Measurements from ENCODE around the gene HOXB1. TPM values are rescaled to one million over a fixed set of nuclear protein-coding genes. Genes with fewer than 3 reads are reported as not detected.

Gene HOXB1
- total and polyA plus RNA-seq, 5 experiments from 2014 or later = not detected

DNA sequence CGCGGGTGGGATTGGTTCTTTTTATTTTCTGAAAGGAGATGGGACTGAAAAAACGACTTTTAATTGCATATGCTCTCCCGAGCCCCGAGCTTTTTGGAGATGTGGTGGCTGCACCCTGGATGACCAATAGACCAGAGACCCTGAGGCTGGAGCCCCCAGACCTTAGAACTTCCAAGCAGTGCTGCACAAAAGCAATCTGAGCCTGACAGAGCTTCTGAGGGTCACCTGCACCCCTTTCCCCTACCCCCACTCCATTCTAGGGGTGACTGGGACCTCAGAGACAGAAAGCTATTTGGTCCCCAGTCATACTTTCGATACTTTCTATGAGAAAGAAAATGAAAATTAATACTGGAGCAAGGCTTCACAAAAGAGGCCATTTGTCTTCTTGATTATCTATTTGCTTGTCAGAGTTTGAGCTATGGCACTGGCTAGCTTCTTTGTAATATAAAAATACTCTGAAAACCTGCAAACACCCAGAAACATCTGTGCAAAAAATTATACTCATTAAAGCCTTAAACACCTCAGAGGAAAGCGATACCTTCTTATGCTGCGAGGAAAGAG is 43.8 kb upstream of the HOXB1 start:
- Mint-ChIP-seq H3K9me3 (no peaks in the 10 kb centered on the region), H3K27ac (no peak overlapping the region), H3K4me3 (no peak overlapping the region), H3K36me3 (no peaks in the 10 kb centered on the region), H3K27me3 (peaks cover 16 to 27% (median 24%) of the 10 kb centered on the region in 5 donors), H3K4me1 (peaks cover 9 to 41% (median 25%) of the 10 kb centered on the region in 4 donors)
- no peak for ATAC-seq
- no peak for DNase-seq
- POLR2A ChIA-PET = interaction anchor here (0.7 to 1.5 kb wide), 3 partner anchors 8 to 121 kb away, joined by 3 to 4 read pairs (median 3); no protein-coding TSS in a partner anchor

DNA sequence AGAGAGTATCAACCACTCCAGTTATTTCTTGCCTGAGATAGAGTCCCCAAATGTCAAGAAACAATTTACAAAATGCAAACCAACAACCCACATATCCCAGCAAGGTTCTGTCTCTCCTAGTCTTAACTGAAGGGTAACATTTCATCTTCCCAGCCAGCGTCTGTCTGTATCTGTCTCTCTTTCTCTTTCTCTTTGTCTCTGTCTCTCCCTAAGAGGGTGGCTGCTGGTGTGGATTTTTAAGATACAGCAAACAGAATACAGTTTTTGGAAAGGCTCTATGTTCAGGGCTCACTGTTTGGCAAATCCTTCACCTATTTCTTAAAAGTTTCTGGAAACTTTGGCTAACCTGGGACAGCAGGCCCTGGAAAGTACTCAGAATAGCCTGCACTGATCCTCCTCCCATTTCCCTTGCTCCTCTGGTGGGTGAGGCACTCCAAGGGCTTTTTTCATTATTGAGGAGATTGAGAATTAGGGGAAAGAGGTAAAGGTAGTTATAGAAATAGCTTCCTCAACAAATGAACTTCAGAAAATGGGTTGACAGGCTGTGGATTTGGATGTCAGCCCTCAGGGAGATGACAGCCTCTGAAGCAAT is 41.1 kb upstream of the HOXB1 start:
- peaks cover 9 to 22% (median 17%) of the 10 kb centered on the region in 5 donors for H3K27me3 Mint-ChIP-seq
- H3K4me1 Mint-ChIP-seq = peaks cover 5 to 31% (median 9%) of the 10 kb centered on the region in 4 donors
- POLR2A ChIA-PET = no interaction called here
- DNase-seq (no peak), ATAC-seq (no peak)
- no peak overlapping the region for H3K4me3 Mint-ChIP-seq
- no peak overlapping the region for H3K27ac Mint-ChIP-seq
- peaks cover 0 to 3% (median 0%) of the 10 kb centered on the region in 3 donors for H3K36me3 Mint-ChIP-seq
- no peaks in the 10 kb centered on the region for H3K9me3 Mint-ChIP-seq

- peaks cover 0 to 3% (median 0%) of the 10 kb centered on the region in 3 donors for H3K36me3 Mint-ChIP-seq
- no peak overlapping the region for H3K4me3 Mint-ChIP-seq
- DNase-seq = peak in 1 of 10 donors; percentile 42
- peaks cover 9 to 20% (median 17%) of the 10 kb centered on the region in 5 donors for H3K27me3 Mint-ChIP-seq
- no peak for ATAC-seq
- no peaks in the 10 kb centered on the region for H3K9me3 Mint-ChIP-seq
- POLR2A ChIA-PET = no interaction called here
- peaks cover 4 to 27% (median 7%) of the 10 kb centered on the region in 4 donors for H3K4me1 Mint-ChIP-seq
- no peak overlapping the region for H3K27ac Mint-ChIP-seq
Observed at GRCh38 chr17:48571024-48571818, 40.4 kb upstream of the HOXB1 start.

DNA sequence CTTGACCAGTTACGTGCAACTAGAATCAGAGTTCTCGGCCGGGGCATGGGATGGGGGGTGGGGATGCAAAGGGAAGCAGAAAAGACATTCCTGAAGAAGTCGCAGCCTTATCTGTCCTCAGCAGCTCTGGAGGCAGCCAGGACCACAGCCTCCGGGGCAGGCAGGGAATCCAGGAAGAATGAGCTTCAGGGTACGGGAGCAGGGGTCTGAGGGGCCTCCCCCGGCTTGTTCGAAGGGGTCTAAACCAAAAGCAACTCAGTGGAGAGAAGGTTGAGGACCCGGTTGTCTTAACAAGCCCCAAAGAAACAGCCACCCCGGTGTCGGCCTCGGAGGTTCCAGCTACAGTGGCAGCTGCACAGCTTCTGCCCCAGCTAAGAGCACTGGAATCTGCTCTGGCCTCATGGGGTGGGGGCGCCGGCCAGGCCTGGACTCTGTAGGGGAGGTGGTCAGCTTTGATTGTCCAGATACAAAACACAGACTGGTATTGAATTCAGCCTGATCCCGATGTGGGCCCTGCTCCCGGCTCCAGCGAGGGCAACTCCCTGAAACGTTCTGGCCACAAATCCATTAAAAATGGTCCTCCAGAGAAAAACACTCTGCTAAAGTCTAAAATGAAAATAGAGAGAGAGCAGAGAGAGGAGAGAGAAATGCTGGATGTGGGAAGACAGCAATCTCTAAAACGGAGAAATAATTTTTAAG is 39.7 kb upstream of the HOXB1 start:
- H3K36me3 Mint-ChIP-seq = peaks cover 0 to 3% (median 0%) of the 10 kb centered on the region in 3 donors
- ATAC-seq (no peak), DNase-seq (no peak)
- no peak overlapping the region for H3K4me3 Mint-ChIP-seq
- H3K4me1 Mint-ChIP-seq = peaks cover 4 to 22% (median 6%) of the 10 kb centered on the region in 4 donors
- peak overlapping the region in 1 of 10 donors; percentile 44 for H3K27ac Mint-ChIP-seq
- H3K27me3 Mint-ChIP-seq = peaks cover 9 to 16% (median 14%) of the 10 kb centered on the region in 5 donors
- no peaks in the 10 kb centered on the region for H3K9me3 Mint-ChIP-seq
- POLR2A ChIA-PET = no interaction called here

DNA sequence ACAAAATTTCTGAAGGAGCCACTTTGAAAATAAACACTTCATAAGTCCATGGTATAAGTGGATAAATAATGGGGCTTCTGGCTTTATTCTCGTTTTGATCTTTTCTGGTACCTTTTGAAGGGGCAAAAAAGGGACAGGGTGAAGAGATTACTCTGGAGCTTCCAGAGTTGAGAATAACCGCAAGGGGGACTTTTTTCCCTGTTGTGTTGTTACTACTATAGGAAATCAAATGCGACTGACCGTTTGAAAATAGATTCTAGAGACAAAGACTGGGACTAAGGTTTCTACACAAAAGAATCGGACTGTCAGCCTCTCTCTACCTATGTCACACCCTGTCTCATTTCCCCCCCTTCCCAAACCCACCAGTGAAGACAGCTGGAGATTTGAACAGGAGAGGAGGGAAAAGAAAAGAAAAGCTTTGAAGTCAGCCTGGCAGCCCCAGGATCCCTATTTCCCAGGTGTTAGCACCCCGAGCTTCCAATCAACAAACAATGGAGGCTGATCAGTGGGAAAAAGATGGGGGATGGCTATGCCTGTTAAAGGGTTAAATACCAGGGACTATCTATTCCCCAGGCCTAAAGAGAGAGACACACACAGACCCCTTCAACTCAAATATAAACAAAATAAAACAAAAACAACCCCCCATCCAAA is 39.0 kb upstream of the HOXB1 start:
- no peak for ATAC-seq
- POLR2A ChIA-PET = no interaction called here
- Mint-ChIP-seq H3K36me3 (peaks cover 0 to 3% (median 0%) of the 10 kb centered on the region in 3 donors), H3K9me3 (no peaks in the 10 kb centered on the region), H3K4me3 (no peak overlapping the region), H3K27ac (no peak overlapping the region), H3K27me3 (peaks cover 8 to 16% (median 16%) of the 10 kb centered on the region in 5 donors), H3K4me1 (peaks cover 3 to 20% (median 7%) of the 10 kb centered on the region in 4 donors)
- DNase-seq = no peak

DNA sequence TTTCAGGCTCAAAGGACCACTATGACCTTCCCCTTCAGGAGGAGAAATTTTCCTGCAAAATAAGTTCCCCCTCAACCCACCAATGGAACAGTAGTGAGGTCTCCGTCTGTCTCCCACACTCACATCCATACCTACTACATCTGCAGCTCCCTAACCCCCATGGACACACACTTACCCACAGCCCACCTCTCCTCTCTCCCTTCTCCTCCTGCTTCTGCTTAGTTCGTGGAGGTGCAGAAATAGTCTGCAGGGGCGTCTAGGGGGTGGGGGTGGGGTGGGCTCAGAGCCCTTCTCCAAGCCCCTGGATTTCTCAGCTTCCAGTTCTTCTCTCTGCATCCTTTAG is 38.4 kb upstream of the HOXB1 start:
- H3K4me3 Mint-ChIP-seq = no peak overlapping the region
- POLR2A ChIA-PET = no interaction called here
- DNase-seq (no peak), ATAC-seq (no peak)
- no peak overlapping the region for H3K27ac Mint-ChIP-seq
- peaks cover 3 to 23% (median 9%) of the 10 kb centered on the region in 4 donors for H3K4me1 Mint-ChIP-seq
- H3K36me3 Mint-ChIP-seq = peaks cover 0 to 3% (median 0%) of the 10 kb centered on the region in 3 donors
- H3K27me3 Mint-ChIP-seq = peaks cover 2 to 18% (median 15%) of the 10 kb centered on the region in 5 donors
- H3K9me3 Mint-ChIP-seq = no peaks in the 10 kb centered on the region

DNA sequence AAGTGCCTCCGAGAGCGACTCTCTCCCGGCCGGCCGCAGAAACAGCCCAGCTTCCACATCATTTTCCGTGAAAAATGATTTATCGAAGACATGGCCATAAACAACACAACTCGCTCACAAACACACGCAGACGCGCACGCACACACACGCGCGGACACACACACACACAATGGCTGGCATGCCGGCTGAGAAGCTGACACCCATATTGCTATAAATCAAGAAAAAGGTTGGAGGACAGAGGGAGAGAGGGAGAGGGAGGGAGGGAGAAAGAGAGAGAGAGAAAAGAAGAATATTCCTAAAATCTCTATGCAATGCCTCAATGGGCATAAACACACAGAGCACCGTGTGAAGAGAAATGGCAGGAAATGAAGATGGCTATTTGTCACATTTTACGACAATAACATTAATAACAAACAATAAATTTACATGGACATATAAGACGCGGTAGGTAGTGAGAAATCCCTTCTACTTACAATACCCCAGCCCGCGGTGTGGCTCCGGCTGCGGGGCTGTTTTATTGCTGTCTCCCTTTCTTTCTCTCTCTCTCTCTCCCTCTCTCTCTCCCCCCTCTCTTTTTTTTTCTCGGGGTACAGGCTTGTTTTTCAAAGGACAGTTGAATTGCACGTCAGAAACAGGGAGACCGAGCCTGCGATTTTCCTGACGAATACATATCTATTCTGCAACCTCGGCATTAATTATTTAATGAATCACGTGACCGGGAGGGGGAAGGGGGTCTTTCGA is 37.9 kb upstream of the HOXB1 start:
- no peaks in the 10 kb centered on the region for H3K9me3 Mint-ChIP-seq
- H3K27ac Mint-ChIP-seq = peak overlapping the region in 1 of 10 donors; percentile 21
- peaks cover 3 to 25% (median 9%) of the 10 kb centered on the region in 4 donors for H3K4me1 Mint-ChIP-seq
- H3K27me3 Mint-ChIP-seq = peaks cover 0 to 20% (median 14%) of the 10 kb centered on the region in 5 donors
- H3K36me3 Mint-ChIP-seq = peaks cover 0 to 3% (median 0%) of the 10 kb centered on the region in 3 donors
- peak overlapping the region in 4 of 10 donors; percentile 8 to 39 (median 13) for H3K4me3 Mint-ChIP-seq
- ATAC-seq = no peak
- peak in 1 of 10 donors; percentile 1 for DNase-seq
- POLR2A ChIA-PET = no interaction called here

GRCh38 chr17:48567646-48568354 is 37.0 kb upstream of the HOXB1 start:
- Mint-ChIP-seq H3K4me1 (peaks cover 3 to 22% (median 8%) of the 10 kb centered on the region in 4 donors), H3K36me3 (peaks cover 0 to 3% (median 0%) of the 10 kb centered on the region in 3 donors), H3K27ac (no peak overlapping the region), H3K9me3 (no peaks in the 10 kb centered on the region), H3K4me3 (no peak overlapping the region), H3K27me3 (peaks cover 9 to 26% (median 19%) of the 10 kb centered on the region in 5 donors)
- POLR2A ChIA-PET = interaction anchor here (0.9 kb wide), 1 partner anchor 20 kb away, joined by 3 read pairs; no protein-coding TSS in a partner anchor
- DNase-seq = peak in 1 of 10 donors; percentile 10
- ATAC-seq = no peak

GRCh38 chr17:48567209-48567608 is 36.4 kb upstream of the HOXB1 start:
- DNase-seq = no peak
- peaks cover 13 to 31% (median 22%) of the 10 kb centered on the region in 5 donors for H3K27me3 Mint-ChIP-seq
- peaks cover 0 to 3% (median 0%) of the 10 kb centered on the region in 3 donors for H3K36me3 Mint-ChIP-seq
- H3K27ac Mint-ChIP-seq = no peak overlapping the region
- no peaks in the 10 kb centered on the region for H3K9me3 Mint-ChIP-seq
- no peak overlapping the region for H3K4me3 Mint-ChIP-seq
- no peak for ATAC-seq
- POLR2A ChIA-PET = interaction anchor here (0.9 to 1.9 kb wide), 2 partner anchors 8 to 19 kb away, joined by 3 to 4 read pairs; no protein-coding TSS in a partner anchor
- peaks cover 3 to 26% (median 9%) of the 10 kb centered on the region in 4 donors for H3K4me1 Mint-ChIP-seq

- H3K36me3 Mint-ChIP-seq = peaks cover 0 to 3% (median 0%) of the 10 kb centered on the region in 3 donors
- peaks cover 3 to 31% (median 10%) of the 10 kb centered on the region in 4 donors for H3K4me1 Mint-ChIP-seq
- DNase-seq = peak in 1 of 10 donors; percentile 18
- no peaks in the 10 kb centered on the region for H3K9me3 Mint-ChIP-seq
- POLR2A ChIA-PET = interaction anchor here (0.6 to 1.9 kb wide), 3 partner anchors 8 to 18 kb away, joined by 3 to 5 read pairs (median 4); no protein-coding TSS in a partner anchor
- ATAC-seq = no peak
- H3K27ac Mint-ChIP-seq = no peak overlapping the region
- H3K4me3 Mint-ChIP-seq = no peak overlapping the region
- peaks cover 13 to 31% (median 22%) of the 10 kb centered on the region in 5 donors for H3K27me3 Mint-ChIP-seq
Observed at GRCh38 chr17:48566717-48567116, 35.9 kb upstream of the HOXB1 start.

Data from naive thymus-derived CD8-positive, alpha-beta T cell (primary cell).